NCI-H2227 (cell line): ENCODE results near the gene KIF1A.
"Not testable (repeated sequence)": the region's sequence is repeated elsewhere in the genome, so short reads cannot be mapped to it uniquely, and the experiment has no call there.

ENCODE experiments used
- DNase-seq: peaks from one replicate; lab custom pipeline; 2025; ENCODE audit not compliant: unreplicated experiment; lab: John Stamatoyannopoulos, UW

The KIF1A gene

GRCh38 chr2:240687741-240688552 is 132.1 kb downstream of the KIF1A start:
- no peak for DNase-seq

GRCh38 chr2:240687045-240687740 is 132.8 kb downstream of the KIF1A start:
- no peak for DNase-seq

DNA sequence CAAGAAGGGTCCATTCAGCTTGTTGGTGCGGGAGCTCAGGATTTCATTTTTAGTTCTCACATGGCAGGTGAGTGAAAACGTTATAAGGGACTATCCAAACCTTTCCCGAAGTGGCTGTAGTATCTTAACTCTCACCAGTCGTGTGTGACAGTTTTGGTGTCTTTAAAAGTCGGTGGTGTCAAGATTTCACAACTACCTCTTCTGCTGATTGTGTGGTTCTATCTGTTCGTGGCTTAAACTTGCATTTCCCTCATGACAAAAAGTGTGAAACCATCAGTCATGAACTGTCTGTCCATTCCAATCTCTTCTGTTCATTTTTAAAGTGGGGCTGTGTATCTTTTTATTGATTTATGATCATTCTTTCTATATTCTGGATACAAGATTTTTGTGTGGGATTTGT is 133.6 kb downstream of the KIF1A start:
- no peak for DNase-seq

GRCh38 chr2:240685771-240686371 is 134.1 kb downstream of the KIF1A start:
- DNase-seq = no peak

DNA sequence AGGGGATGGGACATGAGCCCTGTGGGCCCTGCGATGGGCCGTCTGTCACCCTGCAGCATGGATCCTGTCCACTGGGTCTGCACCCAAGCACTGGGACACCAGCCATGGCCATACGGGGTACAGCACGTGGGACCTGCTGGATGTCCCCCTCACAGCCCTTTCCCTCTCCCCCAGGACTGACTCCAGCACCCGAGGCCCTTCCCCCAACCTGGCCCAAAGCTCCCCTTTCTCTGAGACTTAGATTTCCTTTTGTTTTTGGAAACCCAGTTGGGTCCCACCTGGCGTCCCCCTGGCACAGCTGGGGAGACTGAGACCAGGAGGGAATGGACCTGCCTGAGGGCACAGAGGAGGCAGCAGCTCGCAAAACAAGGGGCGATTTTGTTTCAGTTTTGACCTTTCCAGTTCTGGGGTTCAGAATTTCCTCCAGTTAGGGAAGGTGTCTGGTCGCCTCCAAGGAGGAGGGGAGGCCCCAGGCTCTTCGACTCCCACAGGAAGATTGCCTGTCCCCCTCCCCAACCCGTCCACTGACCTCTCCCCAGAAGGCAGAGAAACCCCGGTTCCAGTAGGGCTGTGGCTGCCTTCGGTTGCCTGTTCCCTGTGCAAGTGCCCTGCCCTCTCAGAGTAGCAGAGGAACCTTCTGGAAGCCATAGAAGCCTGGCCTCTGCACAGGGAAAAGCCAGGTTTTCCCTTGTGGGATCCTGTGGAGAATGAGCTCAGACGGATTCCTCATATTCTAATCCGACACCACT is 135.9 kb downstream of the KIF1A start:
- DNase-seq = not testable (repeated sequence)

- DNase-seq = not testable (repeated sequence)
Observed at GRCh38 chr2:240683329-240683979, 136.6 kb downstream of the KIF1A start.

DNA sequence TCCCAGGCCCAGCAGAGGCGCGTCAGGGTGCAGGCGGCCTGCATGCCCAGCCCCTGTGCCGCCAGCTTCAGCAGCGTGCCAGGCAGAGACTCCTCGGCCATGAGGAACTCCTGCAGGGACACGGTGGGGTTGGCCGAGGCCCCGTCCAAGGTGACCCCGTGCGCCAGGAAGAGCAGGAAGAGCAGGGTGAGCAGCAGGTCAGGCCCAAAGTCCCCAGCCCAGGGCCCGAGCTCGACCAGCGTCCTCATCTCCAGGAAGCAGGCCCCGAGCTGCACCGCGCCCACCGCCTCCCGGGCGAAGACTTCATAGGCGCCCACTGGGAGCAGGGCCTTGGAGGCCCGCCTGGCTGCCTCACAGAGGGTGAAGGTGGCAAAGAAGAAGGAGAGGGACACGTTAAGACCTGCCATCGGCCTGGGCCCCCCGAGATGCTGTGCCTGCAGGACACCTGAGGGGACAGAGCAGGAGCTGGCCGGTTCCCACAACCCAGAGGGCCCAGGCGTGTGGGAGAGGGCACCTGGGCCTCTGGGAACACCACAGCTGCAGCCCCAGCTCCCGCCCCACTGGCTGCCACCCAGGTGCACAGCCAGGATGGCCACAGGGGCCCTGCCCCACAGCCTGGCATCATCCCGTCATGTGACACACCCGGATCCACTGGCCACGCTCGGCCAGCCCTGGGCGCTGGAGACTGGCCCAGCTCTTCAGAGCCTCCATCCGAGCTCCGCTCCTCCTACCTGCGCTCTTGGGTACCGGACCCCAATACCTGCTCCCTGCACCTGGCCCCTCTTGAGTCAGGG is 137.4 kb downstream of the KIF1A start, which contains the start of gene AQP12B:
TSS of gene AQP12B (minus strand) at position 455 of the 794 bp plus-strand sequence. CDS start at position 407, 48 bp downstream.
- DNase-seq = not testable (repeated sequence)

DNA sequence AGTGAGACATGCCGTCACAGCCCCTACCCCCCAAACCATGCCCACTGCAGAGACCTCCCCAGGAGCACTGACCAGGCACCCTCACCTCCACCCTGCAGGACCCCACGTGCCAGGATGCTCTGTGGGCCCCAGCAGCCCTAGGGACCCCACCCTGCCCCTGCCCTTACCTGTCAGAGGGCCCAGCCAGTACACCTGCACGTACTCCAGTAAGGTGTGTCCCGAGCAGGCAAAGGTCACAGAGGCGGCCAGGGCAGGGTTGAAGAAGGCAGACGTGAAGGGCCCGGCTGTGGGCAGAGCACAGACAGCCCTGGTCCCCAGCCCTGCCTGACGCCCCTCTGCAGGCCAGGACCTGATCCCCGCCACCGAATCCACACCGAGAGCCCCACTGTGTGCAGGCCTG is 139.8 kb downstream of the KIF1A start:
- DNase-seq = not testable (repeated sequence)

DNA sequence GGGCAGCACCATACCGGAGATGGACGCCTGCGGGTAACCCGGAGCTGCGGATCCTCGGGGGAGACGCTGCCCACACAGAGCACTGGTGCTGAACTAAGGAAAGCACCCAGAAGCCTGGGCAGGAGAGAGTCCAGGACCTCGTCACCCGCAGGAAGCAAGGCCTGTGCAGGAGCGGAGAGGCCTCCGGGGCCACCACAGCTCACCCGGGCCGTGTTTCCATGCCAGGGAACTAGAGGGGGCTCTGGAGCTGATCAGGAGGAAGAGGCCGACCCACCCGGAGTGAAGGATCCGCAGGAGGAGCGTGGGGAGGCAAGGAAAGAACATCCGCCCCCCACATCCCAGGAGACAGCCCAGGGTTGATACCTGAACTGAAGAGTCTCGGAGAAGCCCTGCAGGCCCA is 141.1 kb downstream of the KIF1A start:
- not testable (repeated sequence) for DNase-seq

- not testable (repeated sequence) for DNase-seq
Observed at GRCh38 chr2:240678043-240678442, 142.0 kb downstream of the KIF1A start.

DNA sequence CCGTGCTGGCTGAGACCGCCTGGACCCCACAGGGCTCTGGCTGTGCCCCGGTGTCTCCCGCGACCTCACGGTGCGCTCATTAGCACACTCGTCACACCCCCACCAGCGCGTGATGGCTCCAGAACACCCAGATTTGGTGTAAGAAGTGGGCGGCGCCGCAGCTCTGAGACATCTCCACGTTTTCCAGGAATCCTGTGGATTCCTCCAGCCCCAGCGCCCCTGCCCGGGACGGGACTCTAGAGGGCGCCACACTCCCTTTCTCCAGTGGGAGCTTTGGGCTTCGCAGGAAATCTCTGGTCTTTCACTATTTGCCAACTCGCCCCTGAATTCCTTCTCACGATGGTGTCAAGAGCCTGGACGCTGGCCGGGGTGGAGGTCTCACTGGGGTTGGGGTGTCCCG is 144.7 kb downstream of the KIF1A start:
- not testable (repeated sequence) for DNase-seq

DNA sequence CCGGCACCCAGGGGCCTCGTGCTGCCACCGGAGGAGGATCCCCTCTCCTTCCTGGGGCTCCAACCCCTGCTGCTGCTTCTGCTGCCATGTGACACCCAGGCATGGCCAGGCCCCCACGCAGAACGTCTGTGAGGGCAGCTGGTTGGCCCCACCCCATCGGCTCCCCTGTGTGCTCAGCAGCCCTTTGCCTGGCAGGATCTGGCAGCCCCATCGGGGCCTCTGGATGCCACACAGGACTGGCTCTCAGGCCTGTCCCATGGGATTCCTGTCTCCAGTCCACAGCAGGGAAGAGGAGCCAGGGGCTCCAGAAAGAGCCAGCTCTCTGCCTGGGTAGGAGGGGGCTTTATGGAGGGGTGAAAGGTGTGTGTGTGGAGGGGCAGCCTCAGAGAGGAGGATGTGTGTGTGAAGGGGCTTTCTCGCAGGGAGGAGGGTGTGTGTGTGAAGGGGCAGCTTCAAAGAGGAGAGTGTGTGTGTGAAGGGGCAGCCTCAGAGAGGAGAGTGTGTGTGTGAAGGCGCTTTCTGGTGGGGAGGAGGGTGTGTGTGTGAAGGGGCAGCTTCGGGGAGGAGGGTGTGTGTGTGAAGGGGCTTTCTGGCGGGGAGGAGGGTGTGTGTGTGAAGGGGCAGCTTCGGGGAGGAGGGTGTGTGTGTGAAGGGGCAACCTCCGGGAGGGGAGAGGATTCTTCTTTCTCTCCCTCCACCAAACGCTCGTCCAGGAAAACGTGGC is 145.4 kb downstream of the KIF1A start:
- DNase-seq = not testable (repeated sequence)

DNA sequence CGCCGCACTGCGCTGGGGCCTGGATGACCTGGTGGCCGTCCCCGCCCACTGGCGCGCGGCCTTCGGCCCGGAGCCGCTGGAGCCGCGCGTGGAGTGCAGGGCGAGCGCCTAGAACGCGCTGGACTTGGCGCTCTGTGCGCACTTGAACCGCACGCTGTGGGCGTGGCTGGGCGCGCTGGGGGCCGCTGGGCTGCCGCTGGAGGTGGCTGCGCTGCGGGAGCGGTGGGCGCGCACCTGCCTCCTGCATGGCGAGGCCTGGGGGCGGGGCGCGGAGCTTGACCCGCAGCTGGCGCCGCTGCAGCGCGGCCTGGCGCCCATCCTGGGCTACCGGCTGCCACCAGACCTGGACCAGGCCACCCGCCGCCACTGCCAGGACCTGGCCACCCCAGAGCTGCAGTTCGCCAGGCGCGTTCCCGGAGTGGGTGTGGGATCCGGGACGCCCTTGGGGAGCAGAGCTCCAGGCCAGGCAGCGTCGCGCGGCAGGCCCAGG is 147.3 kb downstream of the KIF1A start:
- DNase-seq = no peak

- no peak for DNase-seq
Observed at GRCh38 chr2:240672076-240672700, 147.8 kb downstream of the KIF1A start.

DNA sequence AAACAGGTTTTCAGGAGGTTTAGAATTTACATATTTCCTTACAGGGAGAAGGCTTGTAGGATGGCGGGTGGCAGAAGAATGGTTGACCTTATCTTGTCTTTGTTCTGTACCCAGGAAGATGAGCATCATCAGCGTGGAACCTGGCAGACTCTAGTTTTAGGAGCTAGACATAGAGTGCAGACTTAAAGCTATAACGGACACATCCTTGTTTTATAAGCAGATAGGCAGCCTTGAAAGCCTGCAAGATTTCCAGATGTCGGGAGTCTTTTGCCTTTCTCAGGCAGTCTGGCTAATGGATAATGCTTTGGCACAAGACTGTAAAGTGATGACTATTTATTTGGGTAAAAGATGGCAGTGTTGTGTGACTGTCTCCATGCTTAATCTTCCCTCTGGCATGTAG is 149.1 kb downstream of the KIF1A start:
- no peak for DNase-seq

- no peak for DNase-seq
Observed at GRCh38 chr2:240670402-240670801, 149.6 kb downstream of the KIF1A start.

DNA sequence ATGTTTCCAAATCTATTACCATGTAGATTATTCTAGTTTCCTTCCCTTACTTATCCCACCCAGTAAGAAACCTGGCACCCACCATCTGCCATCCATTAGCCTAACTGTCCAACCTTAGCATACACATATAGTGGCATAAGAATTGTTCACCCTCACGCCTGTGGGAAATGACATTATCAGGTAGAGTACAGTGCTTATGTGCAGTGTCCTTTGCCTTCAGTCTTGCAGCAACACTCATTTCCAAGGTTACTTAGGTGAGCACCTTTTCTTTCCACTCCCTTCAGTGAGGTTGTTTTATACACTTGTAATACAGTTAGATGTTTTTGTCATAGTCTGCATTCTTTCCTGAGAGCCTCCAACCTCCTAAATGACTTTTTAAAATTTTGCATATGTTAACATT is 155.4 kb downstream of the KIF1A start:
- DNase-seq = no peak
